ENCODE data around the gene ZFAND3. TPM values are rescaled to one million over a fixed set of nuclear protein-coding genes. Genes with fewer than 3 reads are reported as not detected.

Gene ZFAND3
- total RNA-seq, 1 donor from 2014 or later = 131 TPM

DNA sequence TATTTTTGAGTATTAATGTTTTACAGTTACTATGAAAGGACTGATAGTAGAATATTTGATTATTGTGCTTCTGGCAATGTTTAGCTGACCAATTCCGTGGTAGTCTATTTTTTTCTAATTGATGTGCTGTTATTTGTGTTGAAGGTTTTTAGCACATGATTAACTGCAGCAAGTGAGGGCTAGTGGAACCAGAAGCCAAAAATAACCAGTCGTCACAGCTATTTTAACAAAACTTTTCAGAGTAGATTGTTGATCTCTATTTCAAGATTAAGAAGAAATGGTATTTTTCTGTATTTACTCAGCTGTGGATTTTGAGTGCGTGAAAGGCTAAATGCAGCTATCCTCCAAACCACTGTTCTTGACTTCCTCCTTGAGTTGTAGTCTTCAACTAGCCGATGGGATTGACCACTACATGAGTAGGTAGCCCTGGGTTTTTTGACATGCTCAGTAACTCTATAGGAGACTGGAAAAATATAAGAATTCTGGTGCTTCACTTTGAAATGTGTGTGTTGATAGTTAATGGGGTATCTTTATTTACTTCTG, 258.0 kb downstream of the ZFAND3 start:
- Histone ChIP-seq H3K4me2 (ENCODE audit: low read length) (no peak overlapping the region), H3K36me3 (ENCODE audit: insufficient read depth, low read length) (peaks cover 8% of the 10 kb centered on the region), H3K9me3 (ENCODE audit: insufficient read depth, low read depth, low read length) (no peaks in the 10 kb centered on the region), H3K27me3 (ENCODE audit: insufficient read depth, low read length) (no peaks in the 10 kb centered on the region), H3K79me2 (ENCODE audit: insufficient read depth, low read length) (peaks cover 21% of the 10 kb centered on the region), H3K4me3 (ENCODE audit: insufficient read depth, low read depth, low read length) (no peak overlapping the region), H3K27ac (ENCODE audit: low read depth, low read length) (no peak overlapping the region), H4K20me1 (ENCODE audit: insufficient read depth, low read length) (peaks cover 76% of the 10 kb centered on the region), H3K9ac (ENCODE audit: low read length) (no peak overlapping the region), H3K4me1 (ENCODE audit: insufficient read depth, low read length) (peaks cover 8% of the 10 kb centered on the region), H2AFZ (ENCODE audit: low read depth, low read length) (no peak overlapping the region)
- FAIRE-seq = no peak
- peak; percentile 34 for DNase-seq (ENCODE audit: low read depth)
- Mint-ChIP-seq H3K27me3 (ENCODE audit: low read depth, unreplicated experiment) (no peaks in the 10 kb centered on the region), H3K36me3 (ENCODE audit: low read depth, unreplicated experiment) (peaks cover 16% of the 10 kb centered on the region), H3K27ac (ENCODE audit: unreplicated experiment) (no peak overlapping the region), H3K4me1 (ENCODE audit: low read depth, unreplicated experiment) (peaks cover 20% of the 10 kb centered on the region), H3K4me3 (ENCODE audit: unreplicated experiment) (no peak overlapping the region), H3K9me3 (ENCODE audit: unreplicated experiment) (no peaks in the 10 kb centered on the region)
- TF ChIP-seq, protein P1, sequence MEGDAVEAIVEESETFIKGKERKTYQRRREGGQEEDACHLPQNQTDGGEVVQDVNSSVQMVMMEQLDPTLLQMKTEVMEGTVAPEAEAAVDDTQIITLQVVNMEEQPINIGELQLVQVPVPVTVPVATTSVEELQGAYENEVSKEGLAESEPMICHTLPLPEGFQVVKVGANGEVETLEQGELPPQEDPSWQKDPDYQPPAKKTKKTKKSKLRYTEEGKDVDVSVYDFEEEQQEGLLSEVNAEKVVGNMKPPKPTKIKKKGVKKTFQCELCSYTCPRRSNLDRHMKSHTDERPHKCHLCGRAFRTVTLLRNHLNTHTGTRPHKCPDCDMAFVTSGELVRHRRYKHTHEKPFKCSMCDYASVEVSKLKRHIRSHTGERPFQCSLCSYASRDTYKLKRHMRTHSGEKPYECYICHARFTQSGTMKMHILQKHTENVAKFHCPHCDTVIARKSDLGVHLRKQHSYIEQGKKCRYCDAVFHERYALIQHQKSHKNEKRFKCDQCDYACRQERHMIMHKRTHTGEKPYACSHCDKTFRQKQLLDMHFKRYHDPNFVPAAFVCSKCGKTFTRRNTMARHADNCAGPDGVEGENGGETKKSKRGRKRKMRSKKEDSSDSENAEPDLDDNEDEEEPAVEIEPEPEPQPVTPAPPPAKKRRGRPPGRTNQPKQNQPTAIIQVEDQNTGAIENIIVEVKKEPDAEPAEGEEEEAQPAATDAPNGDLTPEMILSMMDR (IDR thresholded peaks at IDR 0.05; ENCODE audit: insufficient read depth, low read depth, low read length) = no peak
- no peak for TF ChIP-seq EZH2 (IDR thresholded peaks at IDR 0.05; ENCODE audit: insufficient read depth, low read length)

DNA sequence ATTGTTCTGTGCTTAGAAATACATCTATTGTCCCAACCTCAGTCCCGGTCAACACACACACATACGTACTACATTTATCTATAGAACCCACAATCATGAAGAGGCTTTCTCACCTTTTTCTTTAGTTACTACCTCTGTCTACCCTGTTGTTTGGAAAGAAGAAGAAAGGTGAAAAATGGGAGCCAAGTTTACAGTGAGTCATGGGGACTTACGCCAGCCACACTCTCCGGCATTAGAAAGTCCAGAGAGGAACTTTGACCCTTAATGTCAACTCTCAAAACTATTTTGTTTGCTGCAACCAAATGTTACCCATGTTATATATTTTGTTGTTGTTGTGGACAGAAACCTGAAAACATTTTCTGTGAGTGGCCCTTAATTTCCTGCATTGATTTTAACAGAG, 259.1 kb downstream of the ZFAND3 start:
- peaks cover 18% of the 10 kb centered on the region for H3K4me1 Mint-ChIP-seq (ENCODE audit: low read depth, unreplicated experiment)
- Histone ChIP-seq H3K27ac (ENCODE audit: low read depth, low read length) (no peak overlapping the region), H3K79me2 (ENCODE audit: insufficient read depth, low read length) (peaks cover 15% of the 10 kb centered on the region), H3K9ac (ENCODE audit: low read length) (no peak overlapping the region), H3K4me1 (ENCODE audit: insufficient read depth, low read length) (peaks cover 8% of the 10 kb centered on the region), H3K9me3 (ENCODE audit: insufficient read depth, low read depth, low read length) (no peaks in the 10 kb centered on the region), H3K27me3 (ENCODE audit: insufficient read depth, low read length) (no peaks in the 10 kb centered on the region), H2AFZ (ENCODE audit: low read depth, low read length) (no peak overlapping the region), H3K4me2 (ENCODE audit: low read length) (no peak overlapping the region), H3K4me3 (ENCODE audit: insufficient read depth, low read depth, low read length) (no peak overlapping the region), H4K20me1 (ENCODE audit: insufficient read depth, low read length) (peaks cover 70% of the 10 kb centered on the region), H3K36me3 (ENCODE audit: insufficient read depth, low read length) (peaks cover 11% of the 10 kb centered on the region)
- no peak overlapping the region for H3K27ac Mint-ChIP-seq (ENCODE audit: unreplicated experiment)
- H3K9me3 Mint-ChIP-seq (ENCODE audit: unreplicated experiment) = no peaks in the 10 kb centered on the region
- no peaks in the 10 kb centered on the region for H3K27me3 Mint-ChIP-seq (ENCODE audit: low read depth, unreplicated experiment)
- no peak for FAIRE-seq
- no peak for TF ChIP-seq EZH2 (IDR thresholded peaks at IDR 0.05; ENCODE audit: insufficient read depth, low read length)
- TF ChIP-seq, protein P1 (IDR thresholded peaks at IDR 0.05; ENCODE audit: insufficient read depth, low read depth, low read length) = no peak
- no peak for DNase-seq (ENCODE audit: low read depth)
- peaks cover 18% of the 10 kb centered on the region for H3K36me3 Mint-ChIP-seq (ENCODE audit: low read depth, unreplicated experiment)
- no peak overlapping the region for H3K4me3 Mint-ChIP-seq (ENCODE audit: unreplicated experiment)

DNA sequence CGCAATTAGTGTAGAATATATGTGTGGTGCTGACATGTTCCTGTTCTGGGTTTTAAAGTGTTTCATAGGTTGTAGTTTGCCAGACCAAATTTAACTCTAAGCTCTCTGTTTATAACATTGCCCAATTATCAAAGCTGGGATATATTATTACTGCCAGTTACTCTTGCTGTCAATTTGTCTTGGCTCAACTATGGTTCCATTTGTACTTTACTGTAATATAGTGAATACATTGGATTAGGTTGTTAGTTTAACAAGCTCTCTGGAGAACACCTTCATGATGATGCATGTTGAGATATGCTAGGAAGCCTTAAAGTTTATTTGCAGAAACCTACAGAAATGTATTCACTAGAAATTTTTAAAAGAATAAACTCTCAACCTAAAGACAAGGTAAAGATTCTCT, 259.6 kb downstream of the ZFAND3 start:
- TF ChIP-seq EZH2 (IDR thresholded peaks at IDR 0.05; ENCODE audit: insufficient read depth, low read length) = no peak
- TF ChIP-seq, protein P1 (IDR thresholded peaks at IDR 0.05; ENCODE audit: insufficient read depth, low read depth, low read length) = no peak
- DNase-seq (ENCODE audit: low read depth) = no peak
- H3K27ac Mint-ChIP-seq (ENCODE audit: unreplicated experiment) = no peak overlapping the region
- H3K4me1 ChIP-seq (ENCODE audit: insufficient read depth, low read length) = peaks cover 8% of the 10 kb centered on the region
- H3K4me2 ChIP-seq (ENCODE audit: low read length) = no peak overlapping the region
- H3K36me3 Mint-ChIP-seq (ENCODE audit: low read depth, unreplicated experiment) = peaks cover 18% of the 10 kb centered on the region
- peaks cover 70% of the 10 kb centered on the region for H4K20me1 ChIP-seq (ENCODE audit: insufficient read depth, low read length)
- H3K27me3 Mint-ChIP-seq (ENCODE audit: low read depth, unreplicated experiment) = no peaks in the 10 kb centered on the region
- no peaks in the 10 kb centered on the region for H3K9me3 Mint-ChIP-seq (ENCODE audit: unreplicated experiment)
- H3K9me3 ChIP-seq (ENCODE audit: insufficient read depth, low read depth, low read length) = no peaks in the 10 kb centered on the region
- H3K27ac ChIP-seq (ENCODE audit: low read depth, low read length) = no peak overlapping the region
- peaks cover 15% of the 10 kb centered on the region for H3K79me2 ChIP-seq (ENCODE audit: insufficient read depth, low read length)
- peaks cover 18% of the 10 kb centered on the region for H3K4me1 Mint-ChIP-seq (ENCODE audit: low read depth, unreplicated experiment)
- no peak overlapping the region for H3K9ac ChIP-seq (ENCODE audit: low read length)
- H3K36me3 ChIP-seq (ENCODE audit: insufficient read depth, low read length) = peaks cover 11% of the 10 kb centered on the region
- no peak overlapping the region for H3K4me3 ChIP-seq (ENCODE audit: insufficient read depth, low read depth, low read length)
- H3K4me3 Mint-ChIP-seq (ENCODE audit: unreplicated experiment) = no peak overlapping the region
- no peak overlapping the region for H2AFZ ChIP-seq (ENCODE audit: low read depth, low read length)
- FAIRE-seq = no peak
- H3K27me3 ChIP-seq (ENCODE audit: insufficient read depth, low read length) = no peaks in the 10 kb centered on the region

Measured in astrocyte (in vitro differentiated cells and primary cell).